ENCODE measurements around the gene FAM76B. TPM values are rescaled to one million over a fixed set of nuclear protein-coding genes. Genes with fewer than 3 reads are reported as not detected.

The FAM76B gene
- total RNA-seq, 4 donors from 2014 or later, result 17.2 to 56.2 (median 24.0) TPM

GRCh38 chr11:95805869-95806268, 16.3 kb upstream of the FAM76B start:
- Histone ChIP-seq H3K36me3 (peaks cover 12% of the 10 kb centered on the region), H3K4me3 (no peak overlapping the region), H3K27ac (no peak overlapping the region), H3K9me3 (no peaks in the 10 kb centered on the region), H3K27me3 (no peaks in the 10 kb centered on the region), H3K4me1 (no peaks in the 10 kb centered on the region)
- DNase-seq (ENCODE audit: low spot score in 2 of 2), result no peak
- 91% methylated on average over 2 of the region's 2 CpGs for WGBS
- no peak for TF ChIP-seq CTCF (IDR thresholded peaks at IDR 0.05)
- TF ChIP-seq POLR2A (IDR thresholded peaks at IDR 0.05), result no peak
- no peak for TF ChIP-seq EP300 (IDR thresholded peaks at IDR 0.05)
- TF ChIP-seq POLR2AphosphoS5 (IDR thresholded peaks at IDR 0.05), result no peak

GRCh38 chr11:95803973-95804372, 14.4 kb upstream of the FAM76B start:
- Histone ChIP-seq H3K4me1 (no peaks in the 10 kb centered on the region), H3K4me3 (no peak overlapping the region), H3K27me3 (no peaks in the 10 kb centered on the region), H3K36me3 (peaks cover 22% of the 10 kb centered on the region), H3K9me3 (no peaks in the 10 kb centered on the region), H3K27ac (no peak overlapping the region)
- no peak for DNase-seq (ENCODE audit: low spot score in 2 of 2)
- TF ChIP-seq CTCF (IDR thresholded peaks at IDR 0.05), result no peak
- TF ChIP-seq POLR2AphosphoS5 (IDR thresholded peaks at IDR 0.05), result no peak
- no peak for TF ChIP-seq POLR2A (IDR thresholded peaks at IDR 0.05)
- no peak for TF ChIP-seq EP300 (IDR thresholded peaks at IDR 0.05)
- 96% methylated on average over 2 of the region's 2 CpGs for WGBS

- TF ChIP-seq POLR2A (IDR thresholded peaks at IDR 0.05) (no peak), CTCF (IDR thresholded peaks at IDR 0.05) (no peak), POLR2AphosphoS5 (IDR thresholded peaks at IDR 0.05) (no peak), EP300 (IDR thresholded peaks at IDR 0.05) (no peak)
- H3K27me3 ChIP-seq, result no peaks in the 10 kb centered on the region
- no peak overlapping the region for H3K27ac ChIP-seq
- H3K9me3 ChIP-seq, result no peaks in the 10 kb centered on the region
- peaks cover 22% of the 10 kb centered on the region for H3K36me3 ChIP-seq
- no peaks in the 10 kb centered on the region for H3K4me1 ChIP-seq
- no peak for DNase-seq (ENCODE audit: low spot score in 2 of 2)
- WGBS, result 100% methylated on average over 1 of the region's 1 CpG
- no peak overlapping the region for H3K4me3 ChIP-seq
Observed at GRCh38 chr11:95802806-95803205, 13.2 kb upstream of the FAM76B start.

- Histone ChIP-seq H3K4me1 (no peaks in the 10 kb centered on the region), H3K9me3 (no peaks in the 10 kb centered on the region), H3K27ac (no peak overlapping the region), H3K4me3 (no peak overlapping the region), H3K36me3 (peaks cover 13% of the 10 kb centered on the region), H3K27me3 (no peaks in the 10 kb centered on the region)
- 90% methylated on average over 12 of the region's 12 CpGs for WGBS
- TF ChIP-seq EP300 (IDR thresholded peaks at IDR 0.05) (no peak), CTCF (IDR thresholded peaks at IDR 0.05) (no peak), POLR2AphosphoS5 (IDR thresholded peaks at IDR 0.05) (no peak), POLR2A (IDR thresholded peaks at IDR 0.05) (no peak)
- no peak for DNase-seq (ENCODE audit: low spot score in 2 of 2)
Observed at GRCh38 chr11:95800438-95800837, 10.9 kb upstream of the FAM76B start.

- TF ChIP-seq POLR2A (IDR thresholded peaks at IDR 0.05) (no peak), POLR2AphosphoS5 (IDR thresholded peaks at IDR 0.05) (no peak), EP300 (IDR thresholded peaks at IDR 0.05) (no peak), CTCF (IDR thresholded peaks at IDR 0.05) (no peak)
- Histone ChIP-seq H3K4me3 (no peak overlapping the region), H3K27me3 (no peaks in the 10 kb centered on the region), H3K36me3 (peaks cover 13% of the 10 kb centered on the region), H3K9me3 (no peaks in the 10 kb centered on the region), H3K27ac (no peak overlapping the region), H3K4me1 (no peaks in the 10 kb centered on the region)
- no peak for DNase-seq (ENCODE audit: low spot score in 2 of 2)
- WGBS, result 72% methylated on average over 1 of the region's 1 CpG
Observed at GRCh38 chr11:95799546-95799945, 10.0 kb upstream of the FAM76B start.

All from suprapubic skin (tissue), 4 donors.